HFFc6 (cell line): ENCODE results near the gene CACNB1. TPM values are rescaled to one million over a fixed set of nuclear protein-coding genes. Genes with fewer than 3 reads are reported as not detected.

Source experiments
- DNase-seq: peaks from one replicate; pipeline ENCODE4 v3.0.0-alpha.2; 2018
- H3K27ac Mint-ChIP-seq: 2 replicates; pipeline ENCODE4 v1.8.0; 2020; ENCODE audit warnings: mild to moderate bottlenecking, mixed read lengths
- H3K27me3 Mint-ChIP-seq: 2 replicates; pipeline ENCODE4 v1.8.0; 2021; ENCODE audit warnings: mild to moderate bottlenecking, moderate library complexity, mixed read lengths; ENCODE audit not compliant: insufficient read depth
- H3K36me3 Mint-ChIP-seq: 2 replicates; pipeline ENCODE4 v1.8.0; 2021; ENCODE audit warnings: low read depth, mixed read lengths
- H3K4me1 Mint-ChIP-seq: 2 replicates; pipeline ENCODE4 v1.8.0; 2020; ENCODE audit warnings: low read depth, mixed read lengths
- H3K4me3 Mint-ChIP-seq: 2 replicates; pipeline ENCODE4 v1.8.0; 2020; ENCODE audit warnings: mild to moderate bottlenecking, moderate library complexity, mixed read lengths
- H3K9me3 Mint-ChIP-seq: 2 replicates; pipeline ENCODE4 v1.8.0; 2020; ENCODE audit warnings: mild to moderate bottlenecking, mixed read lengths
- CTCF ChIP-seq: fragments of 200-600 bp; sonication (generic); IDR thresholded peaks from 2 replicates; pipeline ENCODE4 v1.5.0; 2021; ENCODE audit warnings: antibody characterized with exemption, mild to moderate bottlenecking
- total RNA-seq, 6 experiments: library from RNA; stranded (reverse); fragmentation: NEBNext Ultra II Directional; extraction: Animal tissue kit (Norgen Biotek cat#: 25700); gene quantifications; 2 replicates in 1 of 6; 3 replicates in 5 of 6; pipeline ENCODE4 v1.2.3, GENCODE V29; 2021

CACNB1 gene
- total RNA-seq, 6 experiments from 2014 or later = 5.1 to 7.0 (median 6.1) TPM

- H3K36me3 Mint-ChIP-seq = no peaks in the 10 kb centered on the region
- peaks cover 20% of the 10 kb centered on the region for H3K27me3 Mint-ChIP-seq
- H3K9me3 Mint-ChIP-seq = no peaks in the 10 kb centered on the region
- no peak for TF ChIP-seq CTCF
- DNase-seq = no peak
- H3K27ac Mint-ChIP-seq = no peak overlapping the region
- H3K4me3 Mint-ChIP-seq = peak overlapping the region; percentile 41; the same call in 1 of the 2 replicates
- peaks cover 18% of the 10 kb centered on the region for H3K4me1 Mint-ChIP-seq
These were observed 46.7 kb downstream of the CACNB1 start for GRCh38 chr17:39150795-39151149.

GRCh38 chr17:39150104-39150634, 47.3 kb downstream of the CACNB1 start:
- Mint-ChIP-seq H3K4me1 (peaks cover 18% of the 10 kb centered on the region), H3K4me3 (no peak overlapping the region), H3K27ac (no peak overlapping the region; the same call in 1 of the 2 replicates)

GRCh38 chr17:39147221-39148185, 50.0 kb downstream of the CACNB1 start:
- no peak for TF ChIP-seq CTCF
- no peak overlapping the region for H3K4me3 Mint-ChIP-seq
- peaks cover 24% of the 10 kb centered on the region for H3K4me1 Mint-ChIP-seq
- no peaks in the 10 kb centered on the region for H3K36me3 Mint-ChIP-seq
- no peak overlapping the region for H3K27ac Mint-ChIP-seq
- H3K9me3 Mint-ChIP-seq = no peaks in the 10 kb centered on the region
- DNase-seq = no peak
- H3K27me3 Mint-ChIP-seq = peaks cover 10% of the 10 kb centered on the region

More at GRCh38 chr17:39150104-39150634, 47.3 kb downstream of the CACNB1 start:
- Mint-ChIP-seq H3K36me3 (no peaks in the 10 kb centered on the region), H3K9me3 (no peaks in the 10 kb centered on the region), H3K27me3 (peaks cover 20% of the 10 kb centered on the region)
- DNase-seq = no peak
- no peak for TF ChIP-seq CTCF

GRCh38 chr17:39146273-39146672, 51.2 kb downstream of the CACNB1 start:
- no peak for DNase-seq
- H3K4me3 Mint-ChIP-seq = no peak overlapping the region
- no peaks in the 10 kb centered on the region; the same call in 1 of the 2 replicates for H3K36me3 Mint-ChIP-seq
- H3K27ac Mint-ChIP-seq = no peak overlapping the region
- H3K27me3 Mint-ChIP-seq = peaks cover 10% of the 10 kb centered on the region
- no peak for TF ChIP-seq CTCF
- H3K9me3 Mint-ChIP-seq = no peaks in the 10 kb centered on the region; the same call in 1 of the 2 replicates
- H3K4me1 Mint-ChIP-seq = peaks cover 16% of the 10 kb centered on the region

- no peak overlapping the region for H3K4me3 Mint-ChIP-seq
- H3K4me1 Mint-ChIP-seq = peaks cover 16% of the 10 kb centered on the region
- peaks cover 12% of the 10 kb centered on the region for H3K27me3 Mint-ChIP-seq
- H3K36me3 Mint-ChIP-seq = no peaks in the 10 kb centered on the region; the same call in 1 of the 2 replicates
- DNase-seq = no peak
- no peak overlapping the region; the same call in 1 of the 2 replicates for H3K27ac Mint-ChIP-seq
- no peak for TF ChIP-seq CTCF
- H3K9me3 Mint-ChIP-seq = no peaks in the 10 kb centered on the region; the same call in 1 of the 2 replicates
These were observed 52.3 kb downstream of the CACNB1 start for GRCh38 chr17:39145143-39145542.
